GM19328 (cell line): ENCODE results near the gene AKAP13.

ENCODE experiments used
- ATAC-seq: cut with Tn5 transposase; IDR thresholded peaks from one replicate; pipeline ENCODE4 v1.9.1; 2021; ENCODE audit warnings: mild to moderate bottlenecking, moderate library complexity; ENCODE audit not compliant: unreplicated experiment

AKAP13 gene

DNA sequence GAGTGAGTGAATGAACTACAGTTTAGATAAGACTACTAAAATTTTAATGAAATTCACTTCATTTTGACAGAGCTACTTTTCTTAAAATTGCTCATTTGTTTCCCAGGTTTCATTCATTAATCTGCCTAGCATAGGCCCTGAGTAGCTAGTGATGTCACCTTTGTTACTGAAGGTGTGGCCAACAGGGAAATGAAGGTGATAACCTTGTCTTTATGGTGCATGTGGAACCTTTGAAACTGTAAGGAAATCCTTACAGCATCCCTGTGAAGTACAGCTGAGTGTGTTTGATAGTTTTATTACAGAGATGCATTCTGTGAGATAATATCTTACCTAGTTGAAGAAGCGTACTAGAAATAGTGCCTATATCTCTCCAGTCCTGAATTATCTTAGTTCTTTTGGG is 112.9 kb downstream of the AKAP13 start:
- no peak for ATAC-seq

DNA sequence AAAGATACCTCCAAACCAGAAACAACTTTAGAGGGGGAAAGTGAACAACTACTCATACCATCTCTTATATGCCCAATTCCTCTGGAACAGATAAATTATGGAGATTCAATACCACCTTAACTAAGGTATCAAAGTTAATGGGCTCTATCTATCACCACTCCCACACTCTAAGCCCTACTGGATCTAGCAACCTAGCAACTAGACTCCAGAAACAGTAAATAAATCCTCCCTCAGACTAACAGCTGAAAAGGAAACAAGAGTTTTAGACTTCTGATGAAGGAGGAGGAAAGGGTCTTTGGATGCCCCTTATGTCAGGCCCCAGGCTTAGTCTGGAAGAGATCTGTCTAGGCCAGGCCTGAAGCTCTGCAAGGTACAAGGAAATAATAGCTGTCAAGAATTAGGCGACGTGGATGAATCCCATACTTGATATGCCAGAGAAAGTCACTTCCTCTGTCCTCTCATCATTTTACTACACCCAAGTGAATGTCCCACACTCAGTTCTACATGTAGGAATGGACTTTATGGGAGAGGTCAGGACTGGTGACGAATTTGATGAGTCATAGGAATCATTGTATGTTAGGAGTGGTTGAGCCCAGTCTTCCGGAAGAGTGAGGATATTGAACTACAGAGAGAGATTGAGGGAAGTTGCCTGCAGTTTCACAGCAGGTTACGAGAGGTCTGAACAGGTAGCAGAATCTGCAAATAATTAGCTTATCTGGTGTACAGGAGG is 113.8 kb downstream of the AKAP13 start:
- no peak for ATAC-seq

DNA sequence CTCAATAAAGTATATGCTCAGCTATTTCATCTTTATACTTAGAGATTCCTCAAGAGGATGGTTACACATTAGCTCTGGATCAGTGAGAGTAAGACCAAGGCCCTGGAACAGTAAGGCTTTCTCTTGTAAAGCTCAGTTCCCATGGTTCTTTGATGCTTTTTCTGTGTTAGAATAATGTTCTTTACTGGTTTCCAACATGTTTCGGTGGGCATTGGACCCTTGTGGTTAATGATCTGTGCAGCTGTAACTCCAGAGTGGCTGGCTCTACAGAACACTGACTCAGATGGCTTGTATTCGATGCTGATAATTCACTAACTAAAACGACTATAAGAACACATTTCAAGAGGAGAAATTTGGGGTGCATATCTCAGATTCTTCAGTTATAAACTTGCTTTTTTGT is 114.7 kb downstream of the AKAP13 start:
- no peak for ATAC-seq

DNA sequence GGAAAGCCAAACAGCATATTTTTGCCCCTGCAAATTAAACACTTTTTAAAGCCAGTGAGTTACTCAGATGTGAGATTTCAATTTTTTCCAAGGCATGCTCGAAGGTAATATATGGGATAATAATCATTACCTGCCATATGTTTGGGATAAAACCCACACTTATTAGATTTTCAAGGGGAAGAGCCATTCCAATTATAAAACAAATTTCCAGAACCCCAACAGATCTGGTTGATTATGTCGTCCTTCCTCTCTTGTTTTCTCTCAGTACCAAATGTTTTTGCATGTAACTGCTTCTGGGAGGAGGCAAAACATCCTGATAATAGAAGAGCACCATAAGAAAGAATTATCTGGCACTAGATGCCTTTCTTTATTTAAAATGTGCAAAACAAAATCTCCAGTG is 115.1 kb downstream of the AKAP13 start:
- no peak for ATAC-seq

DNA sequence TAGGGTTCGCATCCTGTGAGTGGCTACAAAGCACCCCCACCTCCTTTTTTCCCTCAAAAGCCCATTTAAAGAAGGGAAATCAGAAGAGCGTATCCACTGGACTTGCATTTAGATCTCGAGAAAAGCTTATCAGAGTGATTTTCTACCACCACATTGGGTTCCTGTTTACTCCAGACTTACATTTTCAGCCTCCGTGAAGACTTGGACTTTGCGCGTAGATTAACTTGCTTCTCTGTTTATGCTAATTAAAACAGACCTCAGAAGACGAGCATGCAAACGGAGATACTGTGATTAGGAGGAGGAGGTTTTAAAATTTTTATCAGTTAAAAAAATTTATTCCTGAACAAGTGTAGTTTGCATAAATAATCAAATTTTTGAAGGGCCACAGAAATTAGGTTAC is 115.7 kb downstream of the AKAP13 start:
- ATAC-seq = no peak

DNA sequence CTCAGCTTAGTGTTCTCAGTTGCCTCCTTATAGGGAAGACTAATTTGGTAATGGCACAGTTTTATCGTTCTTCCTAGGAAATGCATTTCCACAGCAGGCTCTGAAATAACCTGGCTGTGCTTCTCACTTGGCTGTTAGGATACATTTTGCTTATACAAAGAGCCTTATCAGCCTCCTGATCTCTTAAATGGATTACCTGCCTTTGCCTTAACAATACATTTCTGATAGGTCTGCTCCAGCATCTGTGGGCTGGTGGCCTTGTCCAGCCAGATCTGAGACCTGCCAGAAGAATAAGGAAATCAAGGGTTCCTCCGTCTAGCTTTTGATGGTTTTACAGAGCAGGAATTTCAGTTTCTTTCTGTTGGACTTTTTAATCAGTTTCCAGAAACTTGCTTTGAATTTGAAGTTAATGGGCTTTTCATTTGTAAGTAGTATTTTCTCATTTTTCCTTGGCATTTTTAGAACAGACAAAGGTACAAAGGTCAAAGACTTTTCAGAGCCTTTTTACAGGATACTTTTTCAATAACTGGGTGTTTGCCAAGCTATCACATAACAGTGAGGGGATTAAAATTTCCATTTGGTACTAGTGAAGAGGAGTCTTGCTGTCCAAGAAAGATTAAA is 116.3 kb downstream of the AKAP13 start:
- no peak for ATAC-seq

DNA sequence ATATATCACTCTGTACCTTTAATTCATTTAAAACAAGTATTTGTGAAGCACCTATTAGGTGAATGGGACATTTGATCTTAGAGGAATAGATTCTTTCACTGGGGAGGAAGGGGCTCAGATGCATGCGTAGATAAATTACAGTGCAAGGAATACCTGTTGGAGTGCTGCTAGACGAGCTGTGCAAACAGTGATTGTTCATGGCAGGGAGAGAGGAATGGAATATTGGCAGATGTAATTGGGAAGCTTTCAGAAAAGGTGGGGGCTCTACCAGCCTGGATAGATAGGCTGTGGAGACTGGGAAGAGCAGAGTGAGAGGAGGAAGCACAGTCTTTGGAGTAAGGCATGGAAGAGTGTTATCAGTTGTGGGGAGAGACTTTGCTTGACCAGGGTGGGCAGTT is 116.8 kb downstream of the AKAP13 start:
- ATAC-seq = no peak

DNA sequence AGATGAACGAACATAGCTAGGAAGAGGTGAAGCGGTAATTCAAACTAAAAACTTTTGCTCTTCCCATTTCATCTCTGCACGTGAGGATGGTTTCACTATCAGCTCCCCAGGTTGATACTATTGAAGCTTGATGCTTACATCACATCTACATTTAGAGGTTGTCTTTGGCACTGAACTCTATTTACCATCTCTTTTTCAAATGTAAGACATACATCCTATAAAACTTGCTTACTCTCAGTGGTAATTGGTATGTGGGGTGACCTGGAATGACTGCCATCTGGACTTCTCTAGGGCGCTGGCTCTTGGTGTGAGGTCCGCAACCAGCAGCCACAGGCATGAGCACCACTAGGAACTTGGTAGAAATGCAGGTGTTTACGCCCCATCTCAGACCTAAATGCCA is 118.1 kb downstream of the AKAP13 start:
- no peak for ATAC-seq

DNA sequence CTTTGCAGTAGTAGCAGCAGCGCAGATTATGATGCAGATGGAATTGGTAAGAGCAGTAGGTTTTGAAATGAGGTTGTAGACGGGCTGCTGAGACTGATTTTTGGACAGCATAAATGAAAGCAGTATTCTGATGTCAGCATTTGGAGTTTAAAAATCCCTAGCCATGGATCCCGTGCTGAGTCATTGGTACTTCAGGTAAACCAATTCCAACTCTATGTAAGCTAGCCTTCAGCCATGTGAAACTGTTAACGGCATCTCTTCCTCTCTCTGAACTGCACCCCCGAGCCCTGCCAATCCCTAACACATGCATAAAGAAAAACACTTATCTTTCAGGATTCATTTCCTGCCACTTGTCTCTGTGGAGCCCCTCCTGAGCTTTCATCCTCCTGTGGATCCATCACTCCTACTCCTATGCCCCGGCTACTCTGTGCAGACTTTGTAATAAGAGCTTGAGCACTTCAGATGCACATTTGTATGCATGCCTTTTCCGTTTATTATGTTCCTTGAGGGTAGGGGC is 119.0 kb downstream of the AKAP13 start:
- ATAC-seq = no peak

DNA sequence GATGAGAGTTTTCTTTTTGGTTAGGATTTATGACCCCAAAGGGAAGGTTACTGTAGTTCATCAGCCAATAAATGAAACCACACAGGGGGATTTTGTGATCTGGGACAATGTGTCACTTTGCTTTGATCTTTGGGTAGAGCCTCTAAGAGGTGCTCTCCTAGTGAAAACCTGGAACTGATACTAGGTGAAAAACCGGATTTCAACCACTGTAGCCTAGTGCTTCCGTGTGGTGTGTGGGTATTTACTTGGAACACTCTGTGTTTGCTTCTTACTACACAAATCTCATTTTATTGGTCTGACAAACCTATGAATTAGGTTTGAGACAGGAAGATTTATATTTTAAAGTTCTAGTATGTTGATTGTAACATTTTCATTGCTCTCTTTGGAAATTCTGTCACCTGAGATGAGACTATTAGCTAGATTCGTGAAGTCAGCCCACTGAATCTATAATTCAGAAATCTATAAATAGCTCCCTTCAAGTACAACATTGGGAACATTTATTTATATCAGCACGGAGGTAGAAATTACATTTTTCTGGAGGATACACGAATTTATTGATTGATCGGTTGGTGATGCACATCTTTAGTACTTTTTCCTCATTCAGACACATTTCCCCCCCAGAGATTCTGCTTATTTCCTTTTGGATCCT is 119.8 kb downstream of the AKAP13 start:
- no peak for ATAC-seq

DNA sequence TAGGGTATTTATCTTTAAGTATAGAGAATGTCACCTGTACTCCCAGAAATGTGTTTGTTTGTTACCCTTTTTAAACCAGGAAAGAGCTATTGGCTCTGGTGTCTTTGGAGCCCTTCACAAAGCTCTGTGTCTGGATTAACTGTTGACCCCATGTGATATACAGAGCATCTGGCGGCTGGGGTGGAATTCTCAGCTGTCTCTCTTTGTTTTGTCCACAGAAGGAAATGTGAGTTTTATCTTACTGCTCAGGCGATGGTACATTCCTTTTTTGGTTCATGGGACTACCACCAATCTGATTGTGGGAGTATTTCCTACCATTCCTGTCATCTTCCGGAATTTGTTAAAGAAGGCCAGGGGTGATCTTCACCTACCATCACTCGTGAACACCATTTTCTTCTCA is 120.3 kb downstream of the AKAP13 start:
- ATAC-seq = no peak

DNA sequence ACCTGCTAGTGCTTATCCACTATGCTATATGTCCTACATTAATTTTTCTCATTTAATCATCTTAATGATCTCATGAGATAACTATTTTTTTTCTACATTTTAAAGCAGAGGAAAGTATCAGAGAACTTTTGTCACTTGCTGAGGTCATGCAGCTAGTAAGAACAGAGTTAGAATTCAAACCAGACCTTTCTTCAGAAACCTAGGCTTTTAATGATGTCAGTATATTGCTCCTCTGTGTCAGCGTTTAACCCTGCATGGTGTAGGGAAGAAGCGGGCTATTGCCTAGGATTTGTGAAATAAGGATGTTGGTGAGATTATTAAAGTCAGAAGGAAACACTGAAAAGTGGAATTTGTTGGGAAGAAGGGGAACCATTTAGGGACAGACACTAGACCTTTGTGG is 121.2 kb downstream of the AKAP13 start:
- no peak for ATAC-seq

DNA sequence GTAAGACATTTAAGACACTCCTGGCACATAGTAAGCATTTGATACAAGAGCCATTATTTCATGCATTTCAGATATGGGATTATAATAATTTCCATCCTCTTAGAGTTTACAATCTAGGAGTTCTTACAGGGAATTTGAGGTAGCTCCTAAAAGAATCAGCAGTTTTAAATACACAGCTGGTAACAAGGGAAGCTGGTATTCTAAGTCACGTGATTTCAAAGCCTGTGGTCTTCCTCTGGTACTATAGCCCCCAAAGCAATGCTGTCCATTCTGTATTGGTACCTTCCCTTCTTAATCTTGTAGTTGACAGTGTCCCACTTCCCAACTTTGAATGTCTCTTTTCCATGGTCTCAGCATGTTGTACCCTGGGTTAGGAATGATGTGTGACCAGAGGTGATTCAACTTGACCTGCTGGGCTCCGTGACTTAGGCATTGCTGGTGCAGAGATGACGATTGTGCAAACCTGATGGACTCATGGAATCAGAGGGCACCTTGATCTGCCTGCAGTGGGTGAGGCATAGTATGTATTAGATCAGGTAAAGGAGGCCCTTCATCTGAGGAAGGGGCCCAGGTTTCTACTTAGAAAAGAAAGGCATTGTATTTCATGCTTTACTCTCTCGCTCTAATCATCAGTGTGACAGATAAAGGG is 122.9 kb downstream of the AKAP13 start:
- ATAC-seq = no peak

DNA sequence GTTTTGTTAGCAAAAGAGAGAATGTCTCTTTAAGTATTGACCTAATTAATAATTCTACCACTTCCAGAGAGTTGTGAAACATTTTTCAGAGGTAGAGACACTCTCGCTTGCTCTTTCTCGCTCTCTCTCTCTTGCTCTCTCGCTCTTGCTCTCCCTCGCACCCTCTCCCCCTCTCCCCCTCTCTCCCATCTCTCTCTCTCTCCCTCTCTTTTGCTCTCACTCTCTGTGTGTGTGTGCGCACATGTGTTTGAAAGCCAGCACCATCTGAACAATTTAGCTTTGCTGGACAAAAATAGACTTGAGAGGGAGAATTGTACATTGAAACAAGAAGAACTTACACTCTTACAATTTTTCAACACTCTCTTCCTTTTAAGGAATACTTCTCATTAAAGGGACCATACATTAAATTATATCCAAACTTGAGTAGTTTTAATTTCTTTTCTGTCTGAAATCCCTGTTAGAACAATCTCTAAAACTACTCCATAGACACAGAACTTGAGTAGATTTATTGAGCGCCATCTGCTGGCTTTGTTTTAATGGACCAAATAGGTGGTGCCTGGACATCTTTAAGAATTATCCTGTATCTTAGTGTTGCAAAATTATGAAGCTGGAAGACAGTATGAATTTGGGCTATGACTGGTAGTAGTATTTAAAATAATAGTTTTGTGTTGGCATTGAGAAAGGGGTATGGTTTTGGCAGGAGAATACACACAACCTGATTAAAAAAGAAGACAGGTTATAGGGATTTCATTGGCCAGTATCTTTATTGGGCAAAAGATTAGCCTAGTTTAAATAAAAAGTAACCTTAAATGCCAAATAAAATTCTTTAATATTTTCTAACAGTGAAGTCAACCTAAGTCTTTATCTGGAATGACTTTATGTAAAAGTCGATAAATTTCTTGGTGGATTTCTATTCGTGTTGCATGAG is 124.6 kb downstream of the AKAP13 start:
- no peak for ATAC-seq

DNA sequence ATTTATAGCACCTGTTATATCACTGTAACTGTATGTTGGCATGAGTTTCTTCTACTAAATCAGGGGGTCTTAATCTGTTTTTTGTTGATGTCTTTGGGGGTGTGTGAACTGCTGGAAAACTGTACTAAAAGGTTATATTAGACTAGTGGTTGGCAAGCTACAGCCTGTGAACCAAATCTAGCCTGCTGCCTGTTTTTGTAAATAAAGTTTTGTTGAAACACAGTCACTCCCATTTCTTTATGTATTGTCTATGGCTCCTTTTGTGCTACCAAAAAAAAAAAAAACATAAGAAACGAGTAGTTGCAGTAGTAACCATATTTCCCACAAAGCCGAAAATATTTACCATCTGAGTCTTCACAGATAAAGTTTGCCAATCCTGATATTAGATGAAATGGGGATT is 126.7 kb downstream of the AKAP13 start:
- ATAC-seq = no peak

DNA sequence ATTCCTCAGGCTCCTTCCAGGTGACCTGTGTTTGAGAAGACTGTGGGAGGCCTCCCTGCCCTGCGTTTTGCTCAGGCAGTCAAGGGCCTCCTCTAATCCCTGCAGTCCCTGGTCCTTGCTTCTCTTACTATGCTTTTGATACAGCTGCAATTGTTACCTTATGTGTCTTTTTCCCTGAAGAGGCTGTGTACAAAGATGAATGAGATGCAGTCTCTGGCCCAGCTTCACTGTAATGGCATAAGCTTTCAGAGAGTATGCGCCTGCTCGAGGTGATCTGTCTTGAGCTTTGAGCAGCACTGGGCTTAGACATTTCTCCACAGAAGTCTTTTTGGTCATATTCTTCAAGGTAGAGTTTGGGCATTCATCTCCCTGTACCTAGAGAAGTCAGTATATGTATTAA is 129.6 kb downstream of the AKAP13 start:
- ATAC-seq = no peak

DNA sequence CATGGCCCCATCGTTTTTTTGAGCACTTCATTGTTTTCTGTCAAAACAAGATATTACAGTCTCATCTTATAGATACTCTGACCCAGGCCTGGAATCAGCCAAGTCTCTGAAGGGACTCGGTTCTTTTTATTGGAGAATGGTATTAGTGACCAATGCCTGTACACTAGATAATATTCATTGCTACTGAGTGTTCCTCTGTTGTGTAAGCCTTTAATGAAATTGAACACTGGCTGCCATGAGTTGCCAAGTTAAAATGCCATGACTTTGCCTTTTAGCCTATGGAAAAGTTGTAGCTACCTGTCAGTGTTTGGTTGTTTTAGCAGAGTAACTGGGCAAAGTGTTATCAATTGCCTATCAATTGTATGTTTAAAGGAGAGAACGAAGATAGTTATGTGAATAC is 134.0 kb downstream of the AKAP13 start:
- ATAC-seq = no peak

DNA sequence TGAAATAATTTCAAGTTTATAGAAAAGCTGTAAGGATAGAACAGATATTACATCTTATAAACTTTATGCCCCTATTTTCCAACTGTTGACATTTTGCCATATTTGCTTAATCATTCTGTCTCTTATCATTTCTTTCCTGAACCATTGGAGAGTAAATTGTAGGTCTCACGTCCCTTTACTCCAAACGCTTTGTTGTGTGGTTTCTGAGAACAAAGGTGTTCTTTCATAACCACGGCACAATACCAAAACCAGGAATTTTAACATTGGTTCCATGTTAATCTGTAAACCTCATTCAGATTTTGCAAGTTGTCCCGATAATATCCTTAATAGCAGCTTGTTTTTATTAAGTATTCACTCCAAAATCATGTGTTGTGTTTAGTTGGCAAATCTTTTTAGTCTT is 134.8 kb downstream of the AKAP13 start:
- no peak for ATAC-seq

DNA sequence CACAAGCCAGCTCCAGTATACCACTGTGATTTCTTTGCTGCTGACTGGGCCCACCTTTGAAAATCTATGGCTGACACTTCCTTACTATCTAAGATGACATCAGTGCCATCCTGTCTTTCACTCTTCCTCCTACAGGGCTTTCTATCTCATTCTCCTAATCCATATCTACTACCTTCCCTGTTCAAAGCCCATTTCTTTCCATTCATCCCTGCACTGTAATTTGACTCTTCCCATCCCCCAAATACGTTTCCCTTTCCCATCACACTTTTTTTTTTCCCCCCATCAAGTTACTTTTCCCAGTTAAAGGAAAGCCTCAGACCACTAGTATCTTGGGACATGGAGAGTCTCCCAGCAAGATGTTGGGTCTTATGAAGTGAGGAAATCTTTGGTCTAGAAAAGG is 136.7 kb downstream of the AKAP13 start:
- no peak for ATAC-seq

DNA sequence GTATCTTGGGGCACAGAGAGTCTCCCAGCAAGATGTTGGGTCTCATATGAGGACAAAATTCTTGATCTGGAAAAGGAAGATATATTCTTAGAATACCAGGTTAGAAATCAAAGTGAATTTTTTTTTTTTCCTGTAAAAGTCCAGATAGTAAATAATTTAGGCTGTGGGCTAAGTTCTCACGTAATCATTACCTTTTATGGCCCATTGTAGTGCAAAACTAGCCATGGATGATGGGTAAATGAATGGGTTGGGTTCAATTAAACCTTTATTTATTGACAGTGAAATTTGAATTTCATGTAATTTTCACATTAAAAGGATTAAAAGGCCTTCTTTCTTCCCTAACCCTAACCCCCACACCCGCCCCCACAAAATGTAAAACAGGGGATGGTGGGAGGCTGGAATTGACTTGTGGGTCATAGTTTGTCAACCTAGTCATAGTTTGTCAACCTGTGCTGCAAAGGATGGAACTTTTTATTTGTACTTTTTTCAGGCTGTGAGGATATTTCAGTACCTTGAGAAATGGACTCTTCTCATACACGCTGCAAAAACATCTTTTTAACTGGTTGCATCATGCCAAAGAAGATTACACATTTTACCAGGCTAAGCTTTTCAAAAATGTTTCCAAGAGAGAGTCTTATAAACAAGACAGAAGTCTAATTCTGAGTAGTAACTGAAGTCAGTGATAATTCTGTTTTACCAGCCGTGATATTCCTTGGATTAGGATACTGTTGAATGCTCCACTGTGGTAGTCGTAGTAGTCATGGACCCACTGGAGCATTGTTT is 138.8 kb downstream of the AKAP13 start:
- no peak for ATAC-seq
